Activated naive CD8-positive, alpha-beta T cell treated with anti-CD3 and anti-CD28 coated beads for 36 hours (primary cell): ENCODE results near the gene SLC9A7. TPM values are rescaled to one million over a fixed set of nuclear protein-coding genes. Genes with fewer than 3 reads are reported as not detected.

Experiments
- DNase-seq: peaks from one replicate; pipeline ENCODE4 v3.0.0; 2021
- H3K27ac Mint-ChIP-seq: one replicate; pipeline ENCODE4 v1.8.0; 2022; ENCODE audit warnings: mild to moderate bottlenecking, moderate library complexity, mixed read lengths
- H3K27me3 Mint-ChIP-seq: one replicate; pipeline ENCODE4 v1.8.0; 2022; ENCODE audit warnings: mild to moderate bottlenecking, mixed read lengths
- H3K36me3 Mint-ChIP-seq: one replicate; pipeline ENCODE4 v1.8.0; 2021; ENCODE audit warnings: mild to moderate bottlenecking, mixed read lengths
- H3K4me1 Mint-ChIP-seq: one replicate; pipeline ENCODE4 v1.8.0; 2021; ENCODE audit warnings: mixed read lengths
- H3K4me3 Mint-ChIP-seq: one replicate; pipeline ENCODE4 v1.8.0; 2022; ENCODE audit warnings: mild to moderate bottlenecking, moderate library complexity, mixed read lengths
- H3K9me3 Mint-ChIP-seq: one replicate; pipeline ENCODE4 v1.8.0; 2022; ENCODE audit warnings: mixed read lengths
- total RNA-seq, 2 experiments: library from RNA; stranded (reverse); gene quantifications; one replicate each; pipeline ENCODE4 v1.2.3, GENCODE V29; 2021

Gene SLC9A7
- total RNA-seq, 2 experiments from 2014 or later: 11.5 to 12.4 TPM

DNA sequence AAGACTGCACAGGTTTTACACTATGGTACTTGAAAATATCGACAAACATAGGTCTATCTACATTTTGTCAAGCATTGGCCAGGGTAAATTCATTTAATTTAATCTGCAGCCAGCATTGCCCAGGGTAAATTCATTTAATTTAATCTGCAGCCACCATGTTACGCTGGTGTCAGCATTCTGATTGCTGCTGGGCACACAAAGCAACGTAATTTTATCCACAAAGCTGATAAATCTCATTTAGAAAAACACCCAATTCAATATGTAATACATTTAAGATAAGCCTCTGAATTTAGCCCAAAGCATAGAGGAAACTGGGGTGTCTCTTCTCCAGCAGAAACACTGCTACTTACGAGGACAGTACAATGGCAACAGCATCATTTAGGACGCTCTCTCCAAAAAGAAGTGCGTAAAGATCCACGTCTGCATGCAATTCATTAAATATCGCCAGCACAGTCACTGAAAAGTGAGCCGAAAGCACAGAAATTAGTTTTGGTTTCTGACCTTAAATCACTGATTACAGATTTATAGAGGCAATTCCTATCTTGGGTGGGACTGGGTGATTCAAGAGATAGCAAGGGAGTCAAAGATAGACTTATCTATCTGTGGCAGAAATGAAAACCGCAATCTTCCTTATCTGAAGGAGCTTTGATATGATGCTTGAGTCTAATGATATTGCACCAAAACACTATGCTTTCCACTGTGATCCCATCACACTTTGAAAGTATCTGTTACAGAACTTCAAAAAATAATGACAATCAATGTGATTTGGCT, 96.5 kb downstream of the SLC9A7 start:
- peaks cover 9% of the 10 kb centered on the region for H3K36me3 Mint-ChIP-seq
- H3K27ac Mint-ChIP-seq: no peak overlapping the region
- no peak for DNase-seq
- no peaks in the 10 kb centered on the region for H3K27me3 Mint-ChIP-seq
- H3K4me3 Mint-ChIP-seq: no peak overlapping the region
- H3K9me3 Mint-ChIP-seq: no peaks in the 10 kb centered on the region
- H3K4me1 Mint-ChIP-seq: peaks cover 7% of the 10 kb centered on the region

DNA sequence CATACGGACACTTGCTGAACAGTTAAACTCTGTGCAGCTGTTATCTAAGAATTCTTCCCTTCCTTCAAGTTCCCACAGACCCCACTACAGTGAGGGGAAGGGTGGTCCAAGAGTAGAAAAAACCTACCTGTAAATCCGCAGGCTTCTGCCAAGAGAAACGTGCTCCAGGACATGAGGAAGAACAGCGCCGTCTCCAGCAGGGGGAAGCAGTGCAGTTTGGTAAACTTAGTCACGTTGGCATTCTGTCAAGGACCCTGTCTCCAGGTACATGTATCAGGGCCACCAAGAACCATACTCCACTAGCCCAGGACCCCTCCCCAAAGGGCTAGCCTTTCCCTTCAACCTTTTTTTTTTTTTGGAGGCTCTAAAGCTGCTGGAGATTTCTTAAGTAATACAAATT, 105.4 kb downstream of the SLC9A7 start:
- Mint-ChIP-seq H3K9me3 (no peaks in the 10 kb centered on the region), H3K4me1 (peaks cover 2% of the 10 kb centered on the region), H3K27ac (no peak overlapping the region), H3K36me3 (peaks cover 3% of the 10 kb centered on the region), H3K27me3 (no peaks in the 10 kb centered on the region), H3K4me3 (no peak overlapping the region)
- no peak for DNase-seq

DNA sequence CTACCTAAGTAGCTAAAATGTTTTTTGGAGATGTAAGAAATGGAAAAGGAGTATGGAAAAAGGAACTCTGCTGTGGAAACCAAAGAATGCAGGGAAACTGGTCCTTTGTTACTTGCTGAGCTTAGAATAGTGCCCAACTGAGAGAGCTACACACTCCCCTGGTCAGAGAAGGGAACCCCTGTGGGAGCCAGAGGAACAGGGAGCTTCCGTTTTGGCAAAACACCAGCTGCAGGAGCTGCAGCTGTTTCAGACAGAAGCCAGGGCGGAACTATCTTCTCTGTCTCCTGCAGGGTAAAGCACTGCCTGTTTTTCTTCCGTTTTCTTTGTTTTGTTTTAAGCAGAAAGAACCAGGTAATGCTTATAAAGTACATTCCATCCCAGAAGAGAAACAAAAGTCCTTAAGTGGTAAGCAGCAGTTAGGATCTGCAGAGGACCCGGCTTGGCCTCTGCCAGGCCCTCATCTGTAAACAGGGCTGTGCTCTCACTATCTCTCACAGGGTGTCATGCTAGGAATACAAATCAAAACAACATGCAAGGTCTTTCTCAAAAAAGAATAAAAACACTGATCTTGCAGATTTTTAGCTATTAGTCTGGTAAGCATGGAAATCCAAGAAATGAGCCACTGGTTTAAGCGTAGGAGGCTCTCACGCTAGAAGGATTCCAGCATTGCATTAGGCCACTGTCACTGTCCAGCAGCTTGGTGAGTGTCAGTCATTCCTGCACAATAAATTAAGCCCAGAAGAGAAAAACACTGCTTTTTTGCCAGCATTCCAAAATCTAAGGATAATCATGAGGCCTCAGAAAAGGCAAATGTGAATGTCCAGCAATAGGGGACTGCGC, 109.3 kb downstream of the SLC9A7 start:
- no peak overlapping the region for H3K4me3 Mint-ChIP-seq
- no peak for DNase-seq
- H3K9me3 Mint-ChIP-seq: no peaks in the 10 kb centered on the region
- H3K27ac Mint-ChIP-seq: no peak overlapping the region
- peaks cover 3% of the 10 kb centered on the region for H3K36me3 Mint-ChIP-seq
- H3K27me3 Mint-ChIP-seq: no peaks in the 10 kb centered on the region
- H3K4me1 Mint-ChIP-seq: peaks cover 5% of the 10 kb centered on the region

DNA sequence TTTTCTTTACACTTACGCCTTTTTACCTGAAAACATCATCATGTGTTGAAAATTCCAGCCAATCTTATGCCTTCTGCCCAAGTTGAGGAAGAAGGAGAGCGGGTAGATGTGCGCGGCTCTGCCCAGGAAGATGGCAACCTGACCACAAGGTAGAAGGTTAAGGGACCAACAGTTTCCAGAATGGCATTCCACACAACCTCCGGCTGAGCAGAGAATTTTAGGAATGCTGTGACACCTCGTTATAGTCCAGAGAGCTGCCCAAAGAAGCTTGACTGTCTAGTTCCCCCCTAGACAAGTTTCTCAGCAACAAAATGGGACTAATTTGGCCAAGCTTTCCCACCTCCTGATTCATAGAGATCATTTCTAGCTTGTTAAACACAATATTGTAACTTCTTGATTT, 110.3 kb downstream of the SLC9A7 start:
- Mint-ChIP-seq H3K9me3 (no peaks in the 10 kb centered on the region), H3K36me3 (peaks cover 2% of the 10 kb centered on the region), H3K4me3 (no peak overlapping the region), H3K4me1 (peaks cover 5% of the 10 kb centered on the region), H3K27ac (no peak overlapping the region), H3K27me3 (no peaks in the 10 kb centered on the region)
- no peak for DNase-seq

DNA sequence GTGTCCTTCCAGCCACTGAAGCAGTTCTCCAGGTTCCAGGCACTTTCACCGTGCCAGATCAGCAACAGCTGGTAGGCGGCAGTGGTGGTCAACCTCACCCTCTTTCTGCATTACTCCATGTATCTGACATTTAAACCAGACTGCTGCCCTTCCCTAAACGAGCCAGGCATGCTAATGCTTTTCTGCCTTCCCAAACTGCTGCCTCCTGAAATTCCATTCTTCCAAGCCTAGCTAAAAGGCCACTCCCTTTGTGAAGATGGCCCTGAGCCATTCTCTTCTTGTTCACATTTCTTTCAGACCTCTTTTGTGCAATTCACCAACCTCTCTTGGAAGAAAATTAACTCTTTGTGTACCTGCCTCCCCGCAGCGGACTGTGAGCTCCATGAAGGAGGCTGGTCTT, 111.7 kb downstream of the SLC9A7 start:
- Mint-ChIP-seq H3K27ac (no peak overlapping the region), H3K9me3 (no peaks in the 10 kb centered on the region), H3K36me3 (peaks cover 5% of the 10 kb centered on the region), H3K4me1 (peaks cover 3% of the 10 kb centered on the region), H3K4me3 (no peak overlapping the region), H3K27me3 (no peaks in the 10 kb centered on the region)
- no peak for DNase-seq

DNA sequence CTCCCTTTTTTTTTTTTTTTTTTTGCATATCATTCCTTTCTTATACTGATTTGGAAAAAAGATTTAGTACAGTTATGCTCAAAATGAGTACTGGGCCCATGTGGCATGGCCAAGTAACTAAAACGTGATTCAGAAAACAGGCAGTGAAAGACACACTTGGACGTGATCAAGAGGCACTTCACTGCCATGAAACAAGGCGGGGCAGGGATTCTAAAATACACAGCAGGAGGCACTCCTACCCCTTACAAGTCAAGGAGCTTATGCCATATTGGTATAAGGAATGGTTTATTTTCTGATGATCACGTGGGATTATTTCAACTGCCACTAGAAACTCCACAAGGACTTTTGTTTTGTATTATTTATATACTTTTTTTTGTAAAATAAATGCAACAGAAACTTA, 113.3 kb downstream of the SLC9A7 start:
- H3K27ac Mint-ChIP-seq: no peak overlapping the region

DNA sequence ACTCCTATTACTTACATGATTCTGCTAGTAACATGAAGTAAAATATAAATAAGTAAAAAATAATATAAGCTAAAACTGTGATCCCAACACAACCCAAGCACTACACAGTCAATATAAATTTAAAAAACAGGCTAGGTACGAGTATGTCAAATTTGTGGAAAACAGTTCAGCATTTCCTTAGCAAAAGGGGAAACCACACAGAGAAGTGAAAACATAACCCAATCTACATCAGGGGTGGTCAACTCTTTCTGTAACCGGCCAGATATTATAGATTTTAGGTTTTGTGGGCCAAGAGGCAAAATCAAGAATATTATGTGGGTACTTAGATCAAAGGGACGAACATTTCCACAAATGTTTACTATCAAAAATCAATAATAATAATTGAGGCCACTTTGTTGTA, 115.3 kb downstream of the SLC9A7 start:
- Mint-ChIP-seq H3K27me3 (no peaks in the 10 kb centered on the region), H3K4me3 (no peak overlapping the region), H3K27ac (no peak overlapping the region), H3K4me1 (peaks cover 8% of the 10 kb centered on the region), H3K36me3 (peaks cover 6% of the 10 kb centered on the region), H3K9me3 (no peaks in the 10 kb centered on the region)
- no peak for DNase-seq

More for the DNA sequence above, 113.3 kb downstream of the SLC9A7 start:
- DNase-seq: no peak
- H3K27me3 Mint-ChIP-seq: no peaks in the 10 kb centered on the region
- no peak overlapping the region for H3K4me3 Mint-ChIP-seq
- no peaks in the 10 kb centered on the region for H3K9me3 Mint-ChIP-seq
- peaks cover 6% of the 10 kb centered on the region for H3K36me3 Mint-ChIP-seq
- peaks cover 8% of the 10 kb centered on the region for H3K4me1 Mint-ChIP-seq

DNA sequence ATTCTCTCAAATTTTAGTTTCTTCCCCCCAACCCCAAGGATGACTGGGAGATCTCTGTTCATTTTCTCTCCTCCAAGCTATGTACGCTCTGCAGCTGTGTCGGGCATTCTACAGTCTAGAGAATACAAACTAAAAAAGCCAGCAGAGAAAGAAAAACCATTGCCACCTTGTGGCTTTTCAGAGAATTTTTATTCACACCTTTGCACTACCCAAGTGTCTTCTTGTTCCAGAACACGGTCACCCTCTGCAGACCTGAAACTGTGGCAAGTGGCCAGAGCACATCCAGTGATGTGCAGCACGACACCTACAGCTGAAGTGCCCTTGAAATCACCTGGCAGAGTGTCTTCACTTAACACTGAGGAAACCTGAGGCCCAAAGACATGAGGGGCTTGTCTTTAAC, 116.8 kb downstream of the SLC9A7 start:
- H3K27ac Mint-ChIP-seq: no peak overlapping the region
- no peak overlapping the region for H3K4me3 Mint-ChIP-seq
- peaks cover 6% of the 10 kb centered on the region for H3K36me3 Mint-ChIP-seq
- DNase-seq: no peak
- no peaks in the 10 kb centered on the region for H3K27me3 Mint-ChIP-seq
- H3K9me3 Mint-ChIP-seq: no peaks in the 10 kb centered on the region
- H3K4me1 Mint-ChIP-seq: peaks cover 17% of the 10 kb centered on the region

DNA sequence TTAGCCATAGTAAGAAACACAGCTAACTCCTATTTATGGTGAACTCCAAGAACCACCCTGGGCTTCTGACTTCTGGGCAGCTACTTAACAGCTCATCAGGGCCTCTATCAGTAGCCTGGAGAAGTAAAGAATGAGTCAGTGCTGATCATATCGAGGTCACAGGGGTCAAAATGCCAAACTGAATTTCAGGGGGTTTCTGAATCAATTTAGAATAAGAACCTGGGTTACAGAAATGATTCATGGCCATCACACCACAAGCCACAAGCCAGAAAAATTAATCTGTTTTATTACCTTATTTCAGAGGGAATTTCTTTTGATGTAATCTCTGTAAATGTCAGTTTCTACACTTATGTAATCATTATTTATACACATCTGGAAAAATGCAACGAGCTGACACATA, 121.0 kb downstream of the SLC9A7 start:
- peak; percentile 28 for DNase-seq
- no peaks in the 10 kb centered on the region for H3K9me3 Mint-ChIP-seq
- no peak overlapping the region for H3K27ac Mint-ChIP-seq
- peaks cover 27% of the 10 kb centered on the region for H3K4me1 Mint-ChIP-seq
- no peak overlapping the region for H3K4me3 Mint-ChIP-seq
- peaks cover 14% of the 10 kb centered on the region for H3K36me3 Mint-ChIP-seq
- H3K27me3 Mint-ChIP-seq: no peaks in the 10 kb centered on the region

DNA sequence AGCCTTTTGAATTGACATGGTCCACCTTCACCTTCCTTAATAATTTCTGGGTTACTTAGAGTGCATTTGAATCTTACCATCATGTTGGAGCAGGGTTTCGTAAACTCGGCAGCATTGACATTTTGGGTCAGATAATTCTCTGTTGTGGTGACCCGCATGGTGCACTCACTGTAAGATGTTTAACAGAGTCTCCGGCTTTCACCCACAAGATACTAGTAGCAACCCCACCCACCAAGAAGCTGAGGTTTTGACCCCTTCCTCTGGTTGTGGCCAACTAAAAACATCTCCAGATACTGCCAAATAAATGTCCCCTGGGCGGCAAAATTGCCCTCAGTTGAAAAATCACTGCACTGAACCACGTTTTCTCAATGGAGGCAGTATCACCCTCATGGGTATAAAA, 122.7 kb downstream of the SLC9A7 start:
- Mint-ChIP-seq H3K27me3 (peaks cover 2% of the 10 kb centered on the region), H3K4me3 (no peak overlapping the region), H3K4me1 (peaks cover 21% of the 10 kb centered on the region), H3K9me3 (peaks cover 1% of the 10 kb centered on the region), H3K27ac (no peak overlapping the region), H3K36me3 (peaks cover 18% of the 10 kb centered on the region)
- DNase-seq: no peak

DNA sequence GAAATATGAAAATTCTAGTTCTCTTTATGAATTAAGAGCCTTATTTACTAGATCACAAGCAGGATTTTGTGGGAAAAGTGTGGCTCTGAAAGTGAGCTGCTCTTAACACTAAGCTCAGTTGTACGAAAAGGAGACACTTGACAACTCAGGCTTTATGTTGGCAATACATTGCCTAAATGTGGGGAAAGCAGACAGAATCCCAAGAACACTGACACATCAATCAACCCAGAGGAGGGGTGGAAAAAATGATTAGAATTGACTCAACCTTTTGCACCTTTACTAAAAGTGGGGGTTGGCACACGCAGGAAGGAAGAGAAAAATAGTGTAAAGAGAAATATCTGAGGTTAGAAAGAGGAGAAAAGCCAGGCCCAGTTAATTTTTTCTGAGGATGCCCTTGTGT, 123.7 kb downstream of the SLC9A7 start:
- Mint-ChIP-seq H3K4me1 (peaks cover 21% of the 10 kb centered on the region), H3K4me3 (peak overlapping the region; percentile 4), H3K36me3 (peaks cover 26% of the 10 kb centered on the region), H3K9me3 (peaks cover 1% of the 10 kb centered on the region), H3K27ac (peak overlapping the region; percentile 31), H3K27me3 (peaks cover 2% of the 10 kb centered on the region)
- DNase-seq: no peak

DNA sequence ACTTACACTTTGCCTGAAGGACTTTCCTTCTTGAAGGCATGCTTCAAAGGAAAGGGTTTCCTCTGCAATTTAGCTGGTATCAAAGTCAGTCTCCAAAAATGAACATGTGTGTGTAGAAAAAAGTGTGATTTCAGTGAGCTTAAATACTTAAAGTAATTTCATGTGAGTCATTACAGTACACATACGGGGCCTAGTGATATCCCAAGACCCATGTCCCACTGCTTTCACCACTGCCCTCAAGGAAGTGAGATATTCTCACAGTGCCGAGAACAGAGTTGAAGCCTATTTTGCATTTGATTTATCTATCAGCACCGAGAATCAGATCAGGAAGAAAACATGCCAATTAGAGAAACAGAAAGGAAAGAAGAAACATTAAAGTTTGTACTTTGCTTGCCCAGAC, 124.3 kb downstream of the SLC9A7 start:
- peaks cover 1% of the 10 kb centered on the region for H3K9me3 Mint-ChIP-seq
- no peak for DNase-seq
- H3K4me3 Mint-ChIP-seq: no peak overlapping the region
- peaks cover 29% of the 10 kb centered on the region for H3K36me3 Mint-ChIP-seq
- peaks cover 2% of the 10 kb centered on the region for H3K27me3 Mint-ChIP-seq
- H3K4me1 Mint-ChIP-seq: peaks cover 21% of the 10 kb centered on the region
- H3K27ac Mint-ChIP-seq: no peak overlapping the region

DNA sequence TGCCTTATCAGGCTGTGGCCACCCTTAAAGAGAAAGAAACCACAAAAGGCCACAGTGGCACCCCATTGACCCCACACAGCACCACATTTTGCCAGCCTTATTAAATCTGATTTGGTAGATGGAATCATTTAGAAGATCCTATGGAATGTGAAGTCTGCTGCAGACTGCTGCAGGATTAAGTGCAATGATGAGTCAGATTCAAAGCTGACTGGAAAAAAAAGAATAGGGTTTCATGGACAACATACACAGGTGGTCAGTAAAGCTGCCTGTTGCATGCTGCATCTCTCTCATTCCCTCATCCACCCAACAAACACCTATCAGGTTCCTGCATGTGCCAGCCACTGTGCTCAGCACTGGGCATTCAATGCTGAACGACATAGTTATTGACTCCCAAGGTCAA, 128.8 kb downstream of the SLC9A7 start:
- H3K27me3 Mint-ChIP-seq: peaks cover 2% of the 10 kb centered on the region
- H3K4me3 Mint-ChIP-seq: no peak overlapping the region
- H3K36me3 Mint-ChIP-seq: peaks cover 44% of the 10 kb centered on the region
- no peak for DNase-seq
- H3K27ac Mint-ChIP-seq: no peak overlapping the region
- H3K9me3 Mint-ChIP-seq: peaks cover 2% of the 10 kb centered on the region
- H3K4me1 Mint-ChIP-seq: peaks cover 21% of the 10 kb centered on the region

DNA sequence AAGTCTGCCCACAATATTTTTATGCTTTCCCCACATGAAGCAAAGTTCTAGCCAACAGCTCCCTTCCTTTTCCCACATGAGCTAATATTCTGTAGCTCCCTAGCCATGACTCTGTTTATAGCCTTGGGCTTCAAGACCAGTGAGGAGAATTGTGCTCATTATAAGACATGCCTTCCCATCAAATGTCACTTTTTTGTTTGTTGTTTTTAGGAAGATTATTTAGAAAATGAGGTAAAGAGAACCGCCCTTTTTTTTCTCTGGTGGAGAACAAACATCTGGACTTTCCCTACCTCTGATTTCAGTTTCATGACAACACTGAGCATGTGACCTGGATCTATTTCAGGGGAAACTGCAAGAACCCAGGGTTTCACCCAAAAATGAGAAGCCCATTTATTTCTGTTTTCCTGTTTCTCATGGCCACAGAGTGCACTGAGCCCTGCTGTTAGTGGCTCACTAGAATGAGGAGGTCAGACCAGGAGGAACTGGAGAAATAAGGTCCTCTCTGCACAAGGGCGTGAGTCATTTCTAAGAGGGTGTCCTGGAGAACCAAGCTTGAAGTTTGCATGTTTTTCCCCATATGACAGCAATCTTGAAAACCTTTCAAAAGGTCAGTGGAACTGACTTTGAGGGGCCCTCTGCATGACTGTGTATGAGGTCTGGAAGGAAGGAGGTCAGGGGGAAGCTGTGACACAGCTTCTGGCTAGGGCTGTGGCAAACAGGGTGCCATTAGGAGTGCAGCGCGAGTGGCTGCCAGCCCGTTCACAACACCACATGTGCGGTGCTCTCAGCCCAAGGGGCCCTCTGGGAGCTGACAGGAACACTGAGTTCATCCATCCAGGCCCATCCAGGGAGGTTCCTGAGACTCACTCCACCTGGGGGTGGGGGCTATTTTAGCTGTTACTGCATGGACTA, 130.2 kb downstream of the SLC9A7 start:
- Mint-ChIP-seq H3K27ac (peak overlapping the region; percentile 69), H3K27me3 (peaks cover 2% of the 10 kb centered on the region), H3K9me3 (peaks cover 2% of the 10 kb centered on the region), H3K36me3 (peaks cover 40% of the 10 kb centered on the region), H3K4me3 (no peak overlapping the region), H3K4me1 (peaks cover 14% of the 10 kb centered on the region)
- peak; percentile 34 for DNase-seq
